Measurements from ENCODE around the gene AMACR.

GRCh38 chr5:34031117-34031516, 23.3 kb upstream of the AMACR start:
- TF ChIP-seq EZH2 (IDR thresholded peaks at IDR 0.05; ENCODE audit: low read depth, low read length, severe bottlenecking) (no peak), ZNF274 (IDR thresholded peaks at IDR 0.05; ENCODE audit: borderline replicate concordance, extremely low read depth, low read length) (no peak), GTF2F1 (IDR thresholded peaks at IDR 0.05; ENCODE audit: borderline replicate concordance, low read depth, low read length) (no peak), CREB1 (IDR thresholded peaks at IDR 0.05) (no peak), JUN (IDR thresholded peaks at IDR 0.05; ENCODE audit: low read depth, low read length) (no peak), HDAC6 (IDR thresholded peaks at IDR 0.05; ENCODE audit: low read depth, low read length) (no peak), CHD1 (IDR thresholded peaks at IDR 0.05; ENCODE audit: low read depth, low read length) (no peak), POLR2A (IDR thresholded peaks at IDR 0.05; ENCODE audit: control extremely low read depth in 1 of 2, low read depth in 2 of 2, low read length in 2 of 2) (no peak), EGR1 (IDR thresholded peaks at IDR 0.05; ENCODE audit: borderline replicate concordance, low read depth, low read length) (no peak), TBP (IDR thresholded peaks at IDR 0.05; ENCODE audit: low read depth, low read length) (no peak)
- TF ChIP-seq, protein P1, sequence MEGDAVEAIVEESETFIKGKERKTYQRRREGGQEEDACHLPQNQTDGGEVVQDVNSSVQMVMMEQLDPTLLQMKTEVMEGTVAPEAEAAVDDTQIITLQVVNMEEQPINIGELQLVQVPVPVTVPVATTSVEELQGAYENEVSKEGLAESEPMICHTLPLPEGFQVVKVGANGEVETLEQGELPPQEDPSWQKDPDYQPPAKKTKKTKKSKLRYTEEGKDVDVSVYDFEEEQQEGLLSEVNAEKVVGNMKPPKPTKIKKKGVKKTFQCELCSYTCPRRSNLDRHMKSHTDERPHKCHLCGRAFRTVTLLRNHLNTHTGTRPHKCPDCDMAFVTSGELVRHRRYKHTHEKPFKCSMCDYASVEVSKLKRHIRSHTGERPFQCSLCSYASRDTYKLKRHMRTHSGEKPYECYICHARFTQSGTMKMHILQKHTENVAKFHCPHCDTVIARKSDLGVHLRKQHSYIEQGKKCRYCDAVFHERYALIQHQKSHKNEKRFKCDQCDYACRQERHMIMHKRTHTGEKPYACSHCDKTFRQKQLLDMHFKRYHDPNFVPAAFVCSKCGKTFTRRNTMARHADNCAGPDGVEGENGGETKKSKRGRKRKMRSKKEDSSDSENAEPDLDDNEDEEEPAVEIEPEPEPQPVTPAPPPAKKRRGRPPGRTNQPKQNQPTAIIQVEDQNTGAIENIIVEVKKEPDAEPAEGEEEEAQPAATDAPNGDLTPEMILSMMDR (IDR thresholded peaks at IDR 0.05; ENCODE audit: control extremely low read depth in 1 of 3, insufficient read depth in 1 of 3, low read depth in 1 of 3, low read length in 3 of 3) = no peak

Measured in H1 (cell line).